Activated T-helper 9 cell treated with anti-CD3 and anti-CD28 coated beads, Interleukin-2, amount 50 U/mL, for 16 hours (primary cell): ENCODE data around the gene FLNC.

Experiments
- DNase-seq: peaks from one replicate; pipeline ENCODE4 v3.0.0-alpha.2; 2020; ENCODE audit warnings: low read depth

The FLNC gene

GRCh38 chr7:128865303-128865702 lies 35.1 kb downstream of the FLNC start:
- DNase-seq, result no peak

- DNase-seq, result no peak
These were observed 36.0 kb downstream of the FLNC start for GRCh38 chr7:128865996-128866877.

GRCh38 chr7:128867241-128867640 lies 37.0 kb downstream of the FLNC start:
- no peak for DNase-seq

GRCh38 chr7:128867842-128868623 lies 37.8 kb downstream of the FLNC start:
- DNase-seq, result no peak

GRCh38 chr7:128868624-128869137 lies 38.5 kb downstream of the FLNC start:
- no peak for DNase-seq

GRCh38 chr7:128869138-128869943 lies 39.1 kb downstream of the FLNC start:
- DNase-seq, result peak; percentile 33

GRCh38 chr7:128869944-128870285 lies 39.7 kb downstream of the FLNC start:
- no peak for DNase-seq

- DNase-seq, result no peak
These were observed 40.8 kb downstream of the FLNC start for GRCh38 chr7:128871050-128871449.

- no peak for DNase-seq
These were observed 42.2 kb downstream of the FLNC start for GRCh38 chr7:128872394-128872824.

GRCh38 chr7:128873234-128873633 lies 43.0 kb downstream of the FLNC start:
- DNase-seq, result no peak

- DNase-seq, result no peak
These were observed 44.2 kb downstream of the FLNC start for GRCh38 chr7:128874140-128875031.

- no peak for DNase-seq
These were observed 45.3 kb downstream of the FLNC start for GRCh38 chr7:128875523-128875948.

GRCh38 chr7:128876127-128876526 lies 45.9 kb downstream of the FLNC start:
- no peak for DNase-seq

GRCh38 chr7:128876586-128876977 lies 46.4 kb downstream of the FLNC start:
- DNase-seq, result no peak

GRCh38 chr7:128876978-128877755 lies 47.0 kb downstream of the FLNC start:
- no peak for DNase-seq

- no peak for DNase-seq
These were observed 47.5 kb downstream of the FLNC start for GRCh38 chr7:128877756-128878120.

- no peak for DNase-seq
These were observed 48.3 kb downstream of the FLNC start for GRCh38 chr7:128878226-128879105.

- DNase-seq, result no peak
These were observed 49.3 kb downstream of the FLNC start for GRCh38 chr7:128879461-128879938.
